Stimulated activated effector memory CD8-positive, alpha-beta T cell treated with anti-CD3 and anti-CD28 coated beads, Interleukin-12 subunit alpha, Interleukin-12 subunit beta, amount 100 ng/mL, for 72 hours (primary cell): ENCODE data around the gene CLSTN1.

Experiments
- ATAC-seq: fragments of 150-1000 bp; cut with Tn5 transposase; 2 replicates; pipeline ENCODE4 v1.10.0; 2021
- DNase-seq, 2 donors: peaks; one replicate each; pipeline ENCODE4 v3.0.0; 2021 to 2022; ENCODE audit warnings: low spot score in 2 of 2
- H3K27ac Mint-ChIP-seq: one replicate; pipeline ENCODE4 v1.8.0; 2022; ENCODE audit warnings: mild to moderate bottlenecking, mixed read lengths
- H3K36me3 Mint-ChIP-seq: one replicate; pipeline ENCODE4 v1.8.0; 2022; ENCODE audit warnings: mild to moderate bottlenecking, mixed read lengths
- H3K4me1 Mint-ChIP-seq: one replicate; pipeline ENCODE4 v1.8.0; 2022; ENCODE audit warnings: mixed read lengths
- H3K4me3 Mint-ChIP-seq: one replicate; pipeline ENCODE4 v1.8.0; 2022; ENCODE audit warnings: mild to moderate bottlenecking, mixed read lengths
- H3K9me3 Mint-ChIP-seq: one replicate; pipeline ENCODE4 v1.8.0; 2022; ENCODE audit warnings: mixed read lengths

The CLSTN1 gene

GRCh38 chr1:9730096-9730901 is 93.5 kb downstream of the CLSTN1 start:
- no peak for ATAC-seq
- Mint-ChIP-seq H3K36me3 (peaks cover 100% of the 10 kb centered on the region), H3K27ac (peak overlapping the region; percentile 90)

DNA sequence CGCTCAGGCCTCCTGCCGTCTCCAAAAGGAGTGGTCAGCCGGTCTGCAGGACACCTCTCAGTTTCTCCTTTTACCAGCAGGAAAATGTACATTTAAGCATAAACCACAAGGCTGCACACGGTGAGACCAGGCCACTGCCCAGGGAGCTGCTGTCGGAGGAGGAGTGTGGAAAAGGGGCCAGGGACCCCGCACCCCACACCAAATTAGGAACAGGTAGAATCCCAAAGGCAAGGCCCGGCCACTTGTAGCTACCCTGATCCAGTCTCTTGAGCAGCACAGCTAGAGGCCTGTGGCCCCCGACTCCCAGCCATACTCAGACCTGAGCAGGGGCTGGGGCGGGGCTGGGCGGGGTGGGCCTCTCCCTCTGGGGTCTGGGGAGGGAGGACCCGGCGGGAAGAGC is 94.2 kb downstream of the CLSTN1 start:
- H3K4me1 Mint-ChIP-seq = peaks cover 77% of the 10 kb centered on the region
- DNase-seq (no peak), ATAC-seq (no peak)
- H3K9me3 Mint-ChIP-seq = no peaks in the 10 kb centered on the region
- H3K4me3 Mint-ChIP-seq = peak overlapping the region; percentile 68
- peaks cover 100% of the 10 kb centered on the region for H3K36me3 Mint-ChIP-seq
- H3K27ac Mint-ChIP-seq = peak overlapping the region; percentile 90

More at GRCh38 chr1:9730096-9730901, 93.5 kb downstream of the CLSTN1 start:
- Mint-ChIP-seq H3K4me3 (peak overlapping the region; percentile 11), H3K4me1 (peaks cover 71% of the 10 kb centered on the region), H3K9me3 (no peaks in the 10 kb centered on the region)
- DNase-seq = no peak

- H3K27ac Mint-ChIP-seq = peak overlapping the region; percentile 90
- peak overlapping the region; percentile 68 for H3K4me3 Mint-ChIP-seq
- H3K9me3 Mint-ChIP-seq = no peaks in the 10 kb centered on the region
- H3K4me1 Mint-ChIP-seq = peaks cover 81% of the 10 kb centered on the region
- peaks cover 100% of the 10 kb centered on the region for H3K36me3 Mint-ChIP-seq
- peak in 1 of 2 donors; percentile 79 for DNase-seq
- ATAC-seq = peak; percentile 79
Observed at GRCh38 chr1:9728451-9729295, 95.1 kb downstream of the CLSTN1 start.

GRCh38 chr1:9726905-9727595 is 96.7 kb downstream of the CLSTN1 start:
- Mint-ChIP-seq H3K27ac (peak overlapping the region; percentile 90), H3K9me3 (no peaks in the 10 kb centered on the region), H3K4me3 (no peak overlapping the region), H3K4me1 (peaks cover 68% of the 10 kb centered on the region), H3K36me3 (peaks cover 100% of the 10 kb centered on the region)
- ATAC-seq (no peak), DNase-seq (no peak)

DNA sequence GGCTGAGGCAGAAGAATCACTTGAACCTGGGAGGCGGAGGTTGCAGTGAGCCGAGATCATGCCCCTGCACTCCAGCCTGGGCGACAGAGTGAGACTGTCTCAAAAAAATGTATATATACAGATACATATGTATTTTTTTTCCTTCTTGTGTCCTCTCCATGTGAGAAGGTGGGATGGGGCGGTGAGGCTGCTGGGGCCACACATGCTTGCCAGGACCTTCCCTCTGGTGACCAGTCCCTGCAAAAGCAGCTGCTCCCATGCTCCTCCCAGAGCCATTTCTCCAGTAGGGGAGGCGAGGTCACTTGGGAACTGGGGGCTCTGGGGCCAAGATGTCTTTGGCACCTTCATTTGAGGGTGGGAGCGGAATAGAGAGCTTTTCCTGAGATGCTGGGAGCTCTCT is 97.4 kb downstream of the CLSTN1 start:
- Mint-ChIP-seq H3K4me3 (no peak overlapping the region), H3K36me3 (peaks cover 100% of the 10 kb centered on the region), H3K9me3 (no peaks in the 10 kb centered on the region), H3K27ac (peak overlapping the region; percentile 90), H3K4me1 (peaks cover 62% of the 10 kb centered on the region)
- DNase-seq (no peak), ATAC-seq (no peak)

- Mint-ChIP-seq H3K27ac (peak overlapping the region; percentile 89), H3K4me3 (no peak overlapping the region), H3K4me1 (peaks cover 55% of the 10 kb centered on the region), H3K9me3 (no peaks in the 10 kb centered on the region), H3K36me3 (peaks cover 100% of the 10 kb centered on the region)
- ATAC-seq (peak; percentile 61), DNase-seq (peak; percentile 58 to 81)
Observed at GRCh38 chr1:9724706-9725476, 98.9 kb downstream of the CLSTN1 start.

- ATAC-seq (no peak), DNase-seq (no peak)
- Mint-ChIP-seq H3K9me3 (no peaks in the 10 kb centered on the region), H3K27ac (peak overlapping the region; percentile 89), H3K4me1 (peaks cover 59% of the 10 kb centered on the region), H3K4me3 (no peak overlapping the region), H3K36me3 (peaks cover 100% of the 10 kb centered on the region)
Observed at GRCh38 chr1:9723926-9724325, 99.8 kb downstream of the CLSTN1 start.

DNA sequence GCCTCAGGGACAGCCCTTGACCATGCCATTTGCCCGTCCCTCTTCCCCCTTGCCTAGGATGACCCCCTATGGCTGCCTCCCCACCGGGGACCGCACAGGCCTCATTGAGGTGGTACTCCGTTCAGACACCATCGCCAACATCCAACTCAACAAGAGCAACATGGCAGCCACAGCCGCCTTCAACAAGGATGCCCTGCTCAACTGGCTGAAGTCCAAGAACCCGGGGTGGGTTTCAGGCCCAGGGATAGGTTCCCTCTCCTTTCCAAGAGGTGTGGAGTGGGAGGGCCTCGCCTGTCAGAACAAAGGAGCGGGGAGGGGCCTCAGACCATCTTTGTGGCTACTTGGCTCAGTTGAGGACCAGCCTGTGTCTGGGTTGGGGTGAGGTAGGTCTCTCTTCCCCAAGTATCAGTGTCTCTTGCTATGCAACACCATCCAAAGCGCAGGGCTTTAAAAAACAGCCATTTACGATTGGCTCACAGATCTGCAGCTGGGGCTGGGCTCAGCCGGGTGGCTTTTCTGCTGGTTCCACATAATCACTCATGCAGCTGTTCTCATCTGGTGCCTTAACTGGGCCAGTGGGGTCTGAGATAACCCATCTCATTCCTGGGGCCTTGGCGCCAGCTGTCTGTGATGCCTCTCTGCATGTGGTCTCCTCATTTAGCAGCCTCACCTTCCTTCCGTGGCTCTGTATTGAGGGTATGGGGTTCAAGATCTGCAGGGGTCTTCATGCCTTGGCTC is 100.5 kb downstream of the CLSTN1 start:
- H3K9me3 Mint-ChIP-seq = no peaks in the 10 kb centered on the region
- ATAC-seq (no peak), DNase-seq (no peak)
- H3K27ac Mint-ChIP-seq = peak overlapping the region; percentile 89
- no peak overlapping the region for H3K4me3 Mint-ChIP-seq
- H3K4me1 Mint-ChIP-seq = peaks cover 59% of the 10 kb centered on the region
- peaks cover 100% of the 10 kb centered on the region for H3K36me3 Mint-ChIP-seq

GRCh38 chr1:9722378-9722749 is 101.4 kb downstream of the CLSTN1 start:
- DNase-seq (no peak), ATAC-seq (no peak)
- no peak overlapping the region for H3K4me3 Mint-ChIP-seq
- H3K27ac Mint-ChIP-seq = peak overlapping the region; percentile 89
- H3K36me3 Mint-ChIP-seq = peaks cover 100% of the 10 kb centered on the region
- peaks cover 59% of the 10 kb centered on the region for H3K4me1 Mint-ChIP-seq
- H3K9me3 Mint-ChIP-seq = no peaks in the 10 kb centered on the region

GRCh38 chr1:9721606-9722377 is 102.0 kb downstream of the CLSTN1 start:
- Mint-ChIP-seq H3K36me3 (peaks cover 100% of the 10 kb centered on the region), H3K27ac (peak overlapping the region; percentile 97), H3K4me1 (peaks cover 60% of the 10 kb centered on the region), H3K4me3 (peak overlapping the region; percentile 34), H3K9me3 (no peaks in the 10 kb centered on the region)
- DNase-seq (peak; percentile 61 to 85), ATAC-seq (peak; percentile 6)

DNA sequence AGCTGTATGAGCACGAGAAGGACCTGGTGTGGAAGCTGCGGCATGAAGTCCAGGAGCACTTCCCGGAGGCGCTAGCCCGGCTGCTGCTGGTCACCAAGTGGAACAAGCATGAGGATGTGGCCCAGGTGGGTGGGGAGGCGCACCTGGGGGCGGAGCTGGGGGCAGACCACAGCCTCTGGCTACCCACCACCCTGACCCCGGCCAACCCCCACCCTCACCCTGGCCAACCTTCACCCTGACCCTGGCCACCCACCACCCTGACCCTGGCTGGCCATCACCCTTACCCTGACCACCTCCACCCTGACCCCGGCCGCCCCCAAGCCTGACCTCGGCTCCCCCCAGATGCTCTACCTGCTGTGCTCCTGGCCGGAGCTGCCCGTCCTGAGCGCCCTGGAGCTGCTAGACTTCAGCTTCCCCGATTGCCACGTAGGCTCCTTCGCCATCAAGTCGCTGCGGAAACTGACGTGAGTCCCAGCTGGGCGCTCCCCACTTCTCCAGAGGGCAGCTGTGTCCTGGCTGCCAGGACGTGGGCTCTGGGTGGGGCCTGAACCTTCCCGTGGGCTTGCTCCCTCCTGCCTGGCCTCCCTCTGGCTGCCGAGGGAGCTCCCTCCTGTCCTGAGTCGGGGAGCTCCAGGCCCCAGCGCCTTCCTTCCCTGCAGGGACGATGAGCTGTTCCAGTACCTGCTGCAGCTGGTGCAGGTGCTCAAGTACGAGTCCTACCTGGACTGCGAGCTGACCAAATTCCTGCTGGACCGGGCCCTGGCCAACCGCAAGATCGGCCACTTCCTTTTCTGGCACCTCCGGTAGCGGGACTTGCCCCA is 102.8 kb downstream of the CLSTN1 start:
- Mint-ChIP-seq H3K4me1 (peaks cover 63% of the 10 kb centered on the region), H3K36me3 (peaks cover 100% of the 10 kb centered on the region), H3K9me3 (no peaks in the 10 kb centered on the region), H3K27ac (peak overlapping the region; percentile 97), H3K4me3 (peak overlapping the region; percentile 82)
- DNase-seq (no peak), ATAC-seq (no peak)

DNA sequence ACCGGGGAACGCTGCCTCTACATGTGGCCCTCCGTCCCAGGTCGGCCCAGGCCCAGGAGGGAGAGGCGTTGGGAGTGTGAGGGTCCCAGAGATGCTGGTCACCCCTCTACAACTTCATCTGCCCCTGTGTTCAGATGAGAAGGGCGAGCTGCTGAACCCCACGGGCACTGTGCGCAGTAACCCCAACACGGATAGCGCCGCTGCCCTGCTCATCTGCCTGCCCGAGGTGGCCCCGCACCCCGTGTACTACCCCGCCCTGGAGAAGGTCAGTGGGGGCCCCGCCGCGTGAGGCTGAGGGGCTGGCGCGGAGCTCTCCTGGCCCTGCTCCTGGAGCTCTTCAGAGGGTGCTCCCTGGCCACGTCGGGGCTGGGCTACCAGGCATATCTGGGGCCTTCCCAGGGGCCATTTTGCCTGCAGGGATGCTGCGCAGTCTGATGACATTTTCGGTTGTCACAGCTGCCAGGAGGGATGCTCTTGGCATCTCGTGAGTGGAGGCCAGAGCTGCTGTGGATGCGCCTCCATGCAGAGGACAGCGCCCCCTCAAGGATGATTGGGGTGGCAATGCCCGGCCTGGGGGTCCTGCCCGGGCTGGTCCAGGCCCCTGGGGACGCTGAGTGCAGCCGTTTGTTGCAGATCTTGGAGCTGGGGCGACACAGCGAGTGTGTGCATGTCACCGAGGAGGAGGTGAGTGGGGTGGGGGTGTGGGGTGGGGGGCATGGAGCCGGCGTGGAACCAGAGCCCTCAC is 103.6 kb downstream of the CLSTN1 start:
- Mint-ChIP-seq H3K9me3 (no peaks in the 10 kb centered on the region), H3K4me3 (peak overlapping the region; percentile 82), H3K36me3 (peaks cover 100% of the 10 kb centered on the region), H3K27ac (peak overlapping the region; percentile 97), H3K4me1 (peaks cover 70% of the 10 kb centered on the region)
- ATAC-seq = no peak
- DNase-seq = no peak
